ENCODE measurements around the gene NOX4.
"Not testable (repeated sequence)": the region's sequence is repeated elsewhere in the genome, so short reads cannot be mapped to it uniquely, and the experiment has no call there.

Gene NOX4

DNA sequence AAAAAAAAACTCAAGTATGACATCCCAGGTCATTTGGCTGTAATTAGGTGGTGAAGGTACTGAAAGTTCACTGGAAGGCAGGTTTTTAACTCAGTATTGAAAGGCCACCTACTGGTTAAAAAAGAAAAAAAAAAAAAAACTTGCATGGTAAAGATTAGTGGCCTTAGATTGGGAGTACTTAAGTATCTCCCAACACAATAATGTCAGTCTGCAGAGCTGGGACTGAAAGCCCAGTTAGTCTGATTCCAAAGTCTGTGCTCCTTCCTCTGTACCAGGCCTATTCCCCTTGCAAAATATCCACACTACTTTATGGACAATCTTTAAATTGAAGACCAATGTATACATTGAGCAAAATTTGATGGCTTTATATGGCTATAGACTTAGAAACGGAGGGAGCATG, 85.5 kb downstream of the NOX4 start:
- H3K9me2 ChIP-seq (replicated peaks; ENCODE audit: control insufficient read depth, low read length) = no peaks in the 10 kb centered on the region
- no peaks in the 10 kb centered on the region for H3K36me3 ChIP-seq (ENCODE audit: control insufficient read depth, low read length)
- H3F3A ChIP-seq (ENCODE audit: control insufficient read depth, insufficient read depth) = no peaks in the 10 kb centered on the region
- H3K4me3 ChIP-seq (ENCODE audit: low read length) = no peak overlapping the region
- no peak overlapping the region for H3K27ac ChIP-seq (ENCODE audit: low read depth, low read length)
- no peaks in the 10 kb centered on the region for H3K9me3 ChIP-seq (ENCODE audit: control insufficient read depth, insufficient read depth, low read length)
- no peaks in the 10 kb centered on the region for H4K20me1 ChIP-seq (ENCODE audit: control insufficient read depth, insufficient read depth, low read depth, low read length)
- H3K79me2 ChIP-seq (ENCODE audit: control insufficient read depth, low read length) = no peaks in the 10 kb centered on the region
- TF ChIP-seq EZH2phosphoT487 (IDR thresholded peaks at IDR 0.05; ENCODE audit: borderline replicate concordance, low read length) = no peak
- TF ChIP-seq, protein P1, sequence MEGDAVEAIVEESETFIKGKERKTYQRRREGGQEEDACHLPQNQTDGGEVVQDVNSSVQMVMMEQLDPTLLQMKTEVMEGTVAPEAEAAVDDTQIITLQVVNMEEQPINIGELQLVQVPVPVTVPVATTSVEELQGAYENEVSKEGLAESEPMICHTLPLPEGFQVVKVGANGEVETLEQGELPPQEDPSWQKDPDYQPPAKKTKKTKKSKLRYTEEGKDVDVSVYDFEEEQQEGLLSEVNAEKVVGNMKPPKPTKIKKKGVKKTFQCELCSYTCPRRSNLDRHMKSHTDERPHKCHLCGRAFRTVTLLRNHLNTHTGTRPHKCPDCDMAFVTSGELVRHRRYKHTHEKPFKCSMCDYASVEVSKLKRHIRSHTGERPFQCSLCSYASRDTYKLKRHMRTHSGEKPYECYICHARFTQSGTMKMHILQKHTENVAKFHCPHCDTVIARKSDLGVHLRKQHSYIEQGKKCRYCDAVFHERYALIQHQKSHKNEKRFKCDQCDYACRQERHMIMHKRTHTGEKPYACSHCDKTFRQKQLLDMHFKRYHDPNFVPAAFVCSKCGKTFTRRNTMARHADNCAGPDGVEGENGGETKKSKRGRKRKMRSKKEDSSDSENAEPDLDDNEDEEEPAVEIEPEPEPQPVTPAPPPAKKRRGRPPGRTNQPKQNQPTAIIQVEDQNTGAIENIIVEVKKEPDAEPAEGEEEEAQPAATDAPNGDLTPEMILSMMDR (IDR thresholded peaks at IDR 0.05; ENCODE audit: low read depth, low read length, poor library complexity, severe bottlenecking) = no peak
- H3K4me1 ChIP-seq (ENCODE audit: control insufficient read depth, low read length) = no peaks in the 10 kb centered on the region
- H3K27me3 ChIP-seq (ENCODE audit: control insufficient read depth, low read length) = no peaks in the 10 kb centered on the region
- no peak overlapping the region for H3K4me2 ChIP-seq (ENCODE audit: low read length)

DNA sequence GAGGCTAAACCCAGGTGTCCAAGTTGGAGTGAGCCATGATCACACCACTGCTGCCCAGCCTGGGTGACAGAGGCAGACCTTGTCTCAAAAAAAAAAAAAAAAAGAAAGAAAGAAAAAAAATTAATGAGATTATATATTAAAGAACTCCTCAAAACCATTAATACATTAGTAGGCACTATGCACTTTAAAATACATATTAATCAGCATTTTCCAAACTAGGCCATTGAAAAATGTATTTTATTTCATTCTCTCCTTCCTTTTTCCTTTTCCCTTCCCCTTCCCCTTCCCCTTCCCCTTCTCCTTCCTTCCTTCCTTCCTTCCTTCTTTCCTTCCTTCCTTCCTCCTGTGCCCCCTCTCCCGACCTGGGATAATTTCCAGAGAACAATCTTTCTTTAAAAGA, 99.5 kb downstream of the NOX4 start:
- not testable (repeated sequence) for H3F3A ChIP-seq (ENCODE audit: control insufficient read depth, insufficient read depth); H3K36me3 ChIP-seq (ENCODE audit: control insufficient read depth, low read length); H3K79me2 ChIP-seq (ENCODE audit: control insufficient read depth, low read length); H3K9me2 ChIP-seq (replicated peaks; ENCODE audit: control insufficient read depth, low read length); H3K4me3 ChIP-seq (ENCODE audit: low read length); H3K4me1 ChIP-seq (ENCODE audit: control insufficient read depth, low read length); H3K9me3 ChIP-seq (ENCODE audit: control insufficient read depth, insufficient read depth, low read length); H3K27ac ChIP-seq (ENCODE audit: low read depth, low read length); H4K20me1 ChIP-seq (ENCODE audit: control insufficient read depth, insufficient read depth, low read depth, low read length); H3K27me3 ChIP-seq (ENCODE audit: control insufficient read depth, low read length); H3K4me2 ChIP-seq (ENCODE audit: low read length)

DNA sequence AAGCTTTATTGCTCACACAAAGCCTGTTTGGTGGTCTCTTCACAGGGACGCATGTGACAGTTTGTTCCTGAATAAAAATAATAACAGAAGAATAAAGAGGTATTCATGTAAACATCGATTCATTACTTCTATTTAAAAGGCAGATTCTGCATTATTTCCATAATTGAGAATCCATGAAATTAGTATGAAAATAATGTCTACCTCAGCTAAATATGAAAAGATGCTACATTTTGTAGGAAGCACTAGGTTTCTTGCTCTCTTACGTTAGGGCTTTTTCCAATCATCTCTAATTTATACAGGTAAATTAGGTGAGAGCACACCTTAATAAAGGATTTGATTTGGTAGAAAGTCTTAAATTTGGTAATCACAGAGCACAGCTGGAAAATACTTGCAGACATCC, 103.7 kb downstream of the NOX4 start:
- not testable (repeated sequence) for H3K9me2 ChIP-seq (replicated peaks; ENCODE audit: control insufficient read depth, low read length); H4K20me1 ChIP-seq (ENCODE audit: control insufficient read depth, insufficient read depth, low read depth, low read length); H3F3A ChIP-seq (ENCODE audit: control insufficient read depth, insufficient read depth); H3K79me2 ChIP-seq (ENCODE audit: control insufficient read depth, low read length); H3K27ac ChIP-seq (ENCODE audit: low read depth, low read length); H3K9me3 ChIP-seq (ENCODE audit: control insufficient read depth, insufficient read depth, low read length); H3K4me2 ChIP-seq (ENCODE audit: low read length); H3K4me1 ChIP-seq (ENCODE audit: control insufficient read depth, low read length); H3K4me3 ChIP-seq (ENCODE audit: low read length); H3K27me3 ChIP-seq (ENCODE audit: control insufficient read depth, low read length); H3K36me3 ChIP-seq (ENCODE audit: control insufficient read depth, low read length)

DNA sequence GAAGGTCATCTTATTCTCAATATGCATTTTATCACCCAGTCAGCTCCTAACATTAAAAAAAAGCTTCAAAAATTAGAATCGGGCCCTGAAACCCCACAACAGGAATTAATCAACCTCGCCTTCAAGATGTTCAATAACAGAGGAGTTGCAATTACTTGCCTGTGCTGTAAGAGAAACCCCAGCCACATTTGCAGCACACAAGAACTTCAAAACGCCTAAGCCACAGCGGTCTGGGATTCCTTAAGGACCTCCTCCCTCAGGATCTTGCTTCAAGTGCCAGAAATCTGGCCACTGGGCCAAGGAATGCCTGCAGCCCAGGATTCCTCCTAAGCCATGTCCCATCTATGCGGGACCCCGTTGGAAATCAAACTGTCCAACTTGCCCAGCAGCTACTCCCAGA, 108.2 kb downstream of the NOX4 start:
- H3K36me3 ChIP-seq (ENCODE audit: control insufficient read depth, low read length); H3K27ac ChIP-seq (ENCODE audit: low read depth, low read length); H4K20me1 ChIP-seq (ENCODE audit: control insufficient read depth, insufficient read depth, low read depth, low read length); H3K27me3 ChIP-seq (ENCODE audit: control insufficient read depth, low read length); H3K4me3 ChIP-seq (ENCODE audit: low read length); H3K4me2 ChIP-seq (ENCODE audit: low read length); H3F3A ChIP-seq (ENCODE audit: control insufficient read depth, insufficient read depth); H3K79me2 ChIP-seq (ENCODE audit: control insufficient read depth, low read length); H3K9me2 ChIP-seq (replicated peaks; ENCODE audit: control insufficient read depth, low read length); H3K4me1 ChIP-seq (ENCODE audit: control insufficient read depth, low read length); H3K9me3 ChIP-seq (ENCODE audit: control insufficient read depth, insufficient read depth, low read length): not testable (repeated sequence)

DNA sequence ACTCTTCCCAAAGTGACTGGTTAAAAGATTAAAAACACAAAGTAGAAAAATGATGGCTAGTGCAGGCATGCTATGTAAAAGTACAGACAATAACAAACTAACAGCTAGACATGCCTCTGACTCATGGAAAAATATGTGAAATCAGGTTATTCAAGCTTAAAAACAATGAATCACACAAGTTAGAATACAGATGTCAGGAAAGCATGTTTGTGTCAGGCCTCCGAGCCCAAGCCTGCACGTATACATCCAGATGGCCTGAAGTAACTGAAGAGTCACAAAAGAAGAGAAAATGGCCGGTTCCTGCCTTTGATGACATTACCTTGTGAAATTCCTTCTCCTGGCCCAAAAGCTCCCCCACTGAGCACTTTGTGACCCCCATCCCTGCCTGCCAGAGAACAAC, 110.1 kb downstream of the NOX4 start:
- Histone ChIP-seq H4K20me1 (ENCODE audit: control insufficient read depth, insufficient read depth, low read depth, low read length) (no peaks in the 10 kb centered on the region), H3K4me1 (ENCODE audit: control insufficient read depth, low read length) (no peaks in the 10 kb centered on the region), H3F3A (ENCODE audit: control insufficient read depth, insufficient read depth) (no peaks in the 10 kb centered on the region), H3K27ac (ENCODE audit: low read depth, low read length) (no peak overlapping the region), H3K27me3 (ENCODE audit: control insufficient read depth, low read length) (no peaks in the 10 kb centered on the region), H3K9me2 (replicated peaks; ENCODE audit: control insufficient read depth, low read length) (no peaks in the 10 kb centered on the region), H3K4me2 (ENCODE audit: low read length) (no peak overlapping the region), H3K79me2 (ENCODE audit: control insufficient read depth, low read length) (no peaks in the 10 kb centered on the region), H3K4me3 (ENCODE audit: low read length) (no peak overlapping the region), H3K36me3 (ENCODE audit: control insufficient read depth, low read length) (no peaks in the 10 kb centered on the region), H3K9me3 (ENCODE audit: control insufficient read depth, insufficient read depth, low read length) (no peaks in the 10 kb centered on the region)
- TF ChIP-seq, protein P1 (IDR thresholded peaks at IDR 0.05; ENCODE audit: low read depth, low read length, poor library complexity, severe bottlenecking) = no peak
- no peak for TF ChIP-seq EZH2phosphoT487 (IDR thresholded peaks at IDR 0.05; ENCODE audit: borderline replicate concordance, low read length)

DNA sequence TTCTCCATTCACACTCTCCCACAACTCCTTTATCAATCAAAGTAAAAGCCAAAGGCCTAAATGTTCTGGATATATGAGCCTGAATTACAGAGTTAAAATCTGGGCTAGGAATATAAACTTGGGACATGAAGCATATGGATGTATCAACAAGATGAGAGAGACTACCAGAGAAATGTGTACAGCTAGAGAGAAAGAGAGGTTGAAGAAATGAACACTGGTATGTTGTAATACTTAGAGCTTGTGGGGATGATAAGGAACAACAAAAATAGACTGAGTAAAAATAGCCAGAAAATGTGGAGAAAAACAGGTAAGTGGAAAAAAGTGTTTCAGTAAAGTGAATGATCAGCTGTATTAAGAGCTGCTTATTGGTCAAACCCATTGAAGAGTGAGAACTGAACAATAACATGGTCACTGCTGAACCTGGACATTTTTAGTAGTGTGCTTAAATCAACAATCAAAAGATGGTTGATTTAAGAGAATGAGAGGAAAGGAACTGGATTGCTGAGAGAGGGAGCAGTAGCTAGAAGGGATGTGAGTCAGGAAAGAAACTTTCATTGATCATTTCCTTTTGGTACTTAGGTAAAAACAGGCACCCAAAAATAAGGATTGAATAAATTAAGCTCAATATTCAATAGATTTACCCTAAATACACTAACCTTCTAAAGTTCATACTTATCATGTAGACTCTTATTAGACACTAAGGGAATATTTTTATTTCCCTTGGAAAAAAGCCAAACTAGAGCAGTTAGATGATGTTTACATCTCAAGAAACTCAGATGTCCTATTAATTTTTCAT, 111.0 kb downstream of the NOX4 start:
- H3K36me3 ChIP-seq (ENCODE audit: control insufficient read depth, low read length); H3K27ac ChIP-seq (ENCODE audit: low read depth, low read length); H3K27me3 ChIP-seq (ENCODE audit: control insufficient read depth, low read length); H4K20me1 ChIP-seq (ENCODE audit: control insufficient read depth, insufficient read depth, low read depth, low read length); H3K9me2 ChIP-seq (replicated peaks; ENCODE audit: control insufficient read depth, low read length); H3K4me1 ChIP-seq (ENCODE audit: control insufficient read depth, low read length); H3K9me3 ChIP-seq (ENCODE audit: control insufficient read depth, insufficient read depth, low read length); H3F3A ChIP-seq (ENCODE audit: control insufficient read depth, insufficient read depth); H3K79me2 ChIP-seq (ENCODE audit: control insufficient read depth, low read length); H3K4me3 ChIP-seq (ENCODE audit: low read length); H3K4me2 ChIP-seq (ENCODE audit: low read length): not testable (repeated sequence)

Measured in DOHH2 (cell line).